Astrocyte (in vitro differentiated cells and primary cell): ENCODE data around the gene OR4D5.

Source experiments
- EZH2 ChIP-seq: IDR thresholded peaks from 2 replicates; pipeline ENCODE4 v1.6.1; 2012; ENCODE audit warnings: mild to moderate bottlenecking, low read length, inconsistent platforms; ENCODE audit not compliant: insufficient read depth
- TF ChIP-seq, protein P1 (sequence below): IDR thresholded peaks from 2 replicates; pipeline ENCODE4 v1.5.1; 2011; ENCODE audit warnings: low read depth, mild to moderate bottlenecking, inconsistent platforms, low read length, moderate library complexity; ENCODE audit not compliant: insufficient read depth

DNA sequence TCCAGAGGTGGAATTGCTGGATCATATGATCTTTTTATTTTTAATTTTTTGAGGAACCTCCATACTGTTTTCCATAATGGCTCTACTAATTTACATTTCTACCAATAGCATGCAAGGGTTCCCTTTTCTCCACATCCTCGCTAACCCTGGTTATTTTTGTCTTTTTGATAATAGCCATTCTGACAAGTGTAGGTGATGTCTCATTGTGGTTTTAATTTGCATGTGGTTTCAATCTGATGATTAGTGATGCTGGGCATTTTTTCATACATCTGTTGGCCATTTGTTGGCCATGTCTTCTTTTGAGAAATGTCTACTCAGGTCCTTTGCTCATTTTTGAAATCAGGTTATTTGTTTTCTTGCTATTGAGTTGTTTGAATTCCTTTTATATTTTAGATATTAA is 15.4 kb upstream of the OR4D5 start:
- TF ChIP-seq, protein P1, sequence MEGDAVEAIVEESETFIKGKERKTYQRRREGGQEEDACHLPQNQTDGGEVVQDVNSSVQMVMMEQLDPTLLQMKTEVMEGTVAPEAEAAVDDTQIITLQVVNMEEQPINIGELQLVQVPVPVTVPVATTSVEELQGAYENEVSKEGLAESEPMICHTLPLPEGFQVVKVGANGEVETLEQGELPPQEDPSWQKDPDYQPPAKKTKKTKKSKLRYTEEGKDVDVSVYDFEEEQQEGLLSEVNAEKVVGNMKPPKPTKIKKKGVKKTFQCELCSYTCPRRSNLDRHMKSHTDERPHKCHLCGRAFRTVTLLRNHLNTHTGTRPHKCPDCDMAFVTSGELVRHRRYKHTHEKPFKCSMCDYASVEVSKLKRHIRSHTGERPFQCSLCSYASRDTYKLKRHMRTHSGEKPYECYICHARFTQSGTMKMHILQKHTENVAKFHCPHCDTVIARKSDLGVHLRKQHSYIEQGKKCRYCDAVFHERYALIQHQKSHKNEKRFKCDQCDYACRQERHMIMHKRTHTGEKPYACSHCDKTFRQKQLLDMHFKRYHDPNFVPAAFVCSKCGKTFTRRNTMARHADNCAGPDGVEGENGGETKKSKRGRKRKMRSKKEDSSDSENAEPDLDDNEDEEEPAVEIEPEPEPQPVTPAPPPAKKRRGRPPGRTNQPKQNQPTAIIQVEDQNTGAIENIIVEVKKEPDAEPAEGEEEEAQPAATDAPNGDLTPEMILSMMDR: no peak
- TF ChIP-seq EZH2: no peak
